ENCODE measurements around the gene FAM171A1.

- TF ChIP-seq CTCF (IDR thresholded peaks at IDR 0.05), result no peak
- no peak for TF ChIP-seq POLR2A (IDR thresholded peaks at IDR 0.05)
Observed at GRCh38 chr10:15345450-15345849, 25.6 kb downstream of the FAM171A1 start.
